HTR-8/SVneo (cell line): ENCODE results near the gene ZBTB5.
"Not testable (repeated sequence)": the region's sequence is repeated elsewhere in the genome, so short reads cannot be mapped to it uniquely, and the experiment has no call there.

Experiments
- DNase-seq: peaks from one replicate; pipeline ENCODE4 v3.0.0; 2011; ENCODE audit warnings: low spot score, mixed read lengths; ENCODE audit not compliant: insufficient read length
- FAIRE-seq: peaks from 2 replicates; lab custom pipeline; 2011; peaks lifted over from hg19 to GRCh38; lab: Jason Lieb, UNC

Gene ZBTB5

GRCh38 chr9:37465249-37466036 lies at the start of gene ZBTB5:
ZBTB5 (minus strand) TSS chr9:37465450; CDS start chr9:37442551, 22,899 bp downstream.
- peak; percentile 95 for DNase-seq
- peak; percentile 48 for FAIRE-seq

- no peak for DNase-seq
- FAIRE-seq: no peak
These were observed 49.7 kb upstream of the ZBTB5 start for GRCh38 chr9:37514999-37515398.

GRCh38 chr9:37514415-37514814 lies 49.2 kb upstream of the ZBTB5 start:
- not testable (repeated sequence) for DNase-seq, FAIRE-seq

GRCh38 chr9:37512437-37512836 lies 47.2 kb upstream of the ZBTB5 start:
- FAIRE-seq: no peak
- no peak for DNase-seq

GRCh38 chr9:37511016-37512010 lies 46.1 kb upstream of the ZBTB5 start:
- FAIRE-seq (no peak), DNase-seq (no peak)

- FAIRE-seq, DNase-seq: not testable (repeated sequence)
These were observed 44.8 kb upstream of the ZBTB5 start for GRCh38 chr9:37510053-37510452.

GRCh38 chr9:37509536-37509935 lies 44.3 kb upstream of the ZBTB5 start:
- no peak for FAIRE-seq

GRCh38 chr9:37508834-37509206 lies 43.6 kb upstream of the ZBTB5 start:
- DNase-seq: no peak
- no peak for FAIRE-seq

More at GRCh38 chr9:37509536-37509935, 44.3 kb upstream of the ZBTB5 start:
- no peak for DNase-seq

- DNase-seq: no peak
- no peak for FAIRE-seq
These were observed 43.0 kb upstream of the ZBTB5 start for GRCh38 chr9:37508135-37508833.

- FAIRE-seq (no peak), DNase-seq (no peak)
These were observed 42.4 kb upstream of the ZBTB5 start for GRCh38 chr9:37507566-37508134.

- no peak for FAIRE-seq
- no peak for DNase-seq
These were observed 39.4 kb upstream of the ZBTB5 start for GRCh38 chr9:37504605-37505004.

GRCh38 chr9:37503736-37504135 lies 38.5 kb upstream of the ZBTB5 start:
- FAIRE-seq (no peak), DNase-seq (no peak)

GRCh38 chr9:37501957-37502596 lies 36.8 kb upstream of the ZBTB5 start:
- FAIRE-seq: no peak

GRCh38 chr9:37499297-37499696 lies 34.0 kb upstream of the ZBTB5 start:
- FAIRE-seq (no peak), DNase-seq (no peak)

More at GRCh38 chr9:37501957-37502596, 36.8 kb upstream of the ZBTB5 start:
- DNase-seq: no peak

GRCh38 chr9:37498457-37498856 lies 33.2 kb upstream of the ZBTB5 start:
- FAIRE-seq (no peak), DNase-seq (no peak)

GRCh38 chr9:37497320-37497719 lies 32.1 kb upstream of the ZBTB5 start:
- no peak for DNase-seq
- FAIRE-seq: no peak

- FAIRE-seq (no peak), DNase-seq (no peak)
These were observed 30.8 kb upstream of the ZBTB5 start for GRCh38 chr9:37496020-37496419.

GRCh38 chr9:37495571-37495970 lies 30.3 kb upstream of the ZBTB5 start:
- no peak for FAIRE-seq

GRCh38 chr9:37491939-37492338 lies 26.7 kb upstream of the ZBTB5 start:
- FAIRE-seq (no peak), DNase-seq (no peak)

More at GRCh38 chr9:37495571-37495970, 30.3 kb upstream of the ZBTB5 start:
- no peak for DNase-seq
